ENCODE measurements around the gene ACP2. TPM values are rescaled to one million over a fixed set of nuclear protein-coding genes. Genes with fewer than 3 reads are reported as not detected.

Gene ACP2
- total and polyA plus RNA-seq, 9 of the 15 experiments (the other 6 are each of a cell fraction or from before 2014, with no cell fraction given), result 1.9 to 20.0 (median 11.6) TPM

DNA sequence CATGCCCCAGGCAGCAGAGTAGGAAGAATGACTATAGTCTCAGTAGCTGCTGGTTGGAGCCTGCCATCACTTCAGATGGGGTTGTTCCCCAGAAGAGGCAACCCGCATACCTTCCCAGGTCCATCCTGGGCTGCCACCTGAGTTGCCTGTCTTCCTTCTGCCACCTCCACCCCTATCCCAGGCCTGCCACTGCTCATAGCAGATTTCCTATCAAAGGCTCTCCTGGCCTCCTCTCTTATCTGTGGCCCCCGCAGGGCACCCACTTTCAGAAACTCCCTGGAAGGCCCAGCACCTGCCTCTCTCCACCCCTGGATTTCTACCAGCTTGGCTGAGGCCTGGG is 8.5 kb upstream of the ACP2 start (continued):
- TF ChIP-seq, protein P1, sequence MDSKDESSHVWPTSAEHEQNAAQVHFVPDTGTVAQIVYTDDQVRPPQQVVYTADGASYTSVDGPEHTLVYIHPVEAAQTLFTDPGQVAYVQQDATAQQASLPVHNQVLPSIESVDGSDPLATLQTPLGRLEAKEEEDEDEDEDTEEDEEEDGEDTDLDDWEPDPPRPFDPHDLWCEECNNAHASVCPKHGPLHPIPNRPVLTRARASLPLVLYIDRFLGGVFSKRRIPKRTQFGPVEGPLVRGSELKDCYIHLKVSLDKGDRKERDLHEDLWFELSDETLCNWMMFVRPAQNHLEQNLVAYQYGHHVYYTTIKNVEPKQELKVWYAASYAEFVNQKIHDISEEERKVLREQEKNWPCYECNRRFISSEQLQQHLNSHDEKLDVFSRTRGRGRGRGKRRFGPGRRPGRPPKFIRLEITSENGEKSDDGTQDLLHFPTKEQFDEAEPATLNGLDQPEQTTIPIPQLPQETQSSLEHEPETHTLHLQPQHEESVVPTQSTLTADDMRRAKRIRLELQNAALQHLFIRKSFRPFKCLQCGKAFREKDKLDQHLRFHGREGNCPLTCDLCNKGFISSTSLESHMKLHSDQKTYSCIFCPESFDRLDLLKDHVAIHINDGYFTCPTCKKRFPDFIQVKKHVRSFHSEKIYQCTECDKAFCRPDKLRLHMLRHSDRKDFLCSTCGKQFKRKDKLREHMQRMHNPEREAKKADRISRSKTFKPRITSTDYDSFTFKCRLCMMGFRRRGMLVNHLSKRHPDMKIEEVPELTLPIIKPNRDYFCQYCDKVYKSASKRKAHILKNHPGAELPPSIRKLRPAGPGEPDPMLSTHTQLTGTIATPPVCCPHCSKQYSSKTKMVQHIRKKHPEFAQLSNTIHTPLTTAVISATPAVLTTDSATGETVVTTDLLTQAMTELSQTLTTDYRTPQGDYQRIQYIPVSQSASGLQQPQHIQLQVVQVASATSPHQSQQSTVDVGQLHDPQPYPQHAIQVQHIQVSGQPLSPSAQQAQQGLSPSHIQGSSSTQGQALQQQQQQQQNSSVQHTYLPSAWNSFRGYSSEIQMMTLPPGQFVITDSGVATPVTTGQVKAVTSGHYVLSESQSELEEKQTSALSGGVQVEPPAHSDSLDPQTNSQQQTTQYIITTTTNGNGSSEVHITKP (IDR thresholded peaks at IDR 0.05; ENCODE audit: partially characterized antibody), result peak; percentile 81

DNA sequence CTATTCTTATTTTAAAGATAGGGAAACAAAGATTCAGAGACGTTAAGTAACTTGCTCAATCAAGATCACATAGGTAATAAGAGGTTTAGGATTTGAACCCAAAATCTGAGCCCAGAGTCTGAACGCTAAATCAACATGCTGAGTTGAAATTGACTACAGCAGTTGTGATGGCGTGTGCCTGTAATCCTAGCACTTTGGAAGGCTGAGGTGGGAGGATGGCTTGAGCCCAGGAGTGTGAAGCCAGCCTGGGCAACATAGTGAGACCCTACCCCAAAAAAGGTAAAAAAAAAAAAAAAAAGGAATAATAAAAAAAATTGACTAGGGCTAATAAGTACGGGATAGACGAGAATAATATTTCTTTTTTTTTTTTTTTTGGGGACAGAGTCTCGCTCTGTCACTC is 7.8 kb upstream of the ACP2 start:
- no peaks in the 10 kb centered on the region for H3K9me1 ChIP-seq (ENCODE audit: control insufficient read depth, insufficient read depth, low read length)
- no peak overlapping the region; a peak in 1 of 4 replicates for H3K9ac ChIP-seq (ENCODE audit: insufficient read depth in 1 of 2, low read depth in 2 of 2, low read length in 2 of 2)
- peaks cover 35 to 40% of the 10 kb centered on the region in 2 experiments for H3K4me1 ChIP-seq (replicated peaks in 1 of 2; ENCODE audit: control insufficient read depth in 2 of 2, insufficient read depth in 2 of 2, low read length in 2 of 2)
- ChIA-PET POLR2A (interaction anchor here (3.9 kb wide), 1 partner anchor 7 kb away, joined by 31 read pairs; the partner anchor contains the start of gene ACP2), CTCF (ENCODE audit: low intra/inter-chr PET ratio) (interaction anchor here (1.5 to 2.0 kb wide), 2 partner anchors 13 to 92 kb away, joined by 3 to 5 read pairs; no protein-coding TSS in a partner anchor)
- no peaks in the 10 kb centered on the region for H3K9me3 ChIP-seq (replicated peaks; ENCODE audit: control insufficient read depth, insufficient read depth, low read depth, low read length)
- FAIRE-seq, result no peak
- H3K79me2 ChIP-seq (ENCODE audit: control insufficient read depth, insufficient read depth, low read length), result no peaks in the 10 kb centered on the region
- H3K36me3 ChIP-seq (ENCODE audit: control insufficient read depth, insufficient read depth, low read length), result no peaks in the 10 kb centered on the region
- 79% methylated on average over 3 of the region's 6 CpGs for WGBS (ENCODE audit: insufficient coverage, low coverage, missing lambda C conversion rate)
- H4K20me1 ChIP-seq (replicated peaks; ENCODE audit: control insufficient read depth, insufficient read depth, low read length), result no peaks in the 10 kb centered on the region
- BruUV-seq (replicated peaks), result no TSS peak
- no peaks in the 10 kb centered on the region for H3K27me3 ChIP-seq (ENCODE audit: control insufficient read depth in 2 of 2, insufficient read depth in 2 of 2, low read length in 2 of 2)
- no peak overlapping the region for H3K4me3 ChIP-seq
- ATAC-seq, result no peak
- no peak for DNase-seq (ENCODE audit: extremely low read depth in 1 of 4, low spot score in 3 of 4)
- TF ChIP-seq ZNF121 (CRISPR knock-in tag; conservative IDR thresholded peaks at IDR 0.05) (peak; percentile 81), ZFP1 (CRISPR knock-in tag; IDR thresholded peaks at IDR 0.05) (no peak)
- no peak overlapping the region for H3K27ac ChIP-seq (ENCODE audit: extremely low read depth, low read depth, low read length)
- no peak overlapping the region for H2AFZ ChIP-seq (ENCODE audit: low read depth, low read length)
- no peak overlapping the region for H3K4me2 ChIP-seq (ENCODE audit: insufficient read depth, low read length)
- intact Hi-C loops (cut with micrococcal nuclease) (no loop called here), in situ Hi-C loops (cut with MboI) (no loop called here)

All from K562 (cell line).